ENCODE measurements around the gene RSPO1.

RSPO1 gene

GRCh38 chr1:37616330-37616729 is 18.4 kb downstream of the RSPO1 start:
- H3K9me3 ChIP-seq = no peaks in the 10 kb centered on the region
- no peak overlapping the region for H3K27ac ChIP-seq
- H3K27me3 ChIP-seq = peaks cover 0 to 52% of the 10 kb centered on the region in 2 donors
- H3K36me3 ChIP-seq = no peaks in the 10 kb centered on the region
- no peak for TF ChIP-seq CTCF (IDR thresholded peaks at IDR 0.05)
- no peak for DNase-seq
- no peaks in the 10 kb centered on the region for H3K4me1 ChIP-seq
- H3K4me3 ChIP-seq = no peak overlapping the region
- intact Hi-C loops (cut with DNase I; ENCODE audit: low total_unique reads) = no loop called here

- intact Hi-C loops (cut with DNase I; ENCODE audit: low total_unique reads) = no loop called here
- no peak for TF ChIP-seq CTCF (IDR thresholded peaks at IDR 0.05)
- Histone ChIP-seq H3K27me3 (peaks cover 0 to 50% of the 10 kb centered on the region in 2 donors), H3K9me3 (no peaks in the 10 kb centered on the region), H3K36me3 (no peaks in the 10 kb centered on the region), H3K27ac (no peak overlapping the region), H3K4me1 (no peaks in the 10 kb centered on the region), H3K4me3 (no peak overlapping the region)
- no peak for DNase-seq
Measured at GRCh38 chr1:37614105-37614504, 20.6 kb downstream of the RSPO1 start.

GRCh38 chr1:37612186-37612585 is 22.5 kb downstream of the RSPO1 start:
- Histone ChIP-seq H3K27me3 (peaks cover 0 to 44% of the 10 kb centered on the region in 2 donors), H3K4me1 (peaks cover 0 to 4% (median 0%) of the 10 kb centered on the region in 4 donors), H3K36me3 (no peaks in the 10 kb centered on the region), H3K9me3 (no peaks in the 10 kb centered on the region), H3K27ac (no peak overlapping the region), H3K4me3 (no peak overlapping the region)
- no peak for TF ChIP-seq CTCF (IDR thresholded peaks at IDR 0.05)
- DNase-seq = no peak
- intact Hi-C loops (cut with DNase I; ENCODE audit: low total_unique reads) = no loop called here

- Histone ChIP-seq H3K9me3 (no peaks in the 10 kb centered on the region), H3K27me3 (peaks cover 0 to 26% of the 10 kb centered on the region in 2 donors), H3K27ac (no peak overlapping the region), H3K4me1 (peaks cover 0 to 22% (median 6%) of the 10 kb centered on the region in 4 donors), H3K4me3 (no peak overlapping the region), H3K36me3 (no peaks in the 10 kb centered on the region)
- intact Hi-C loops (cut with DNase I; ENCODE audit: low total_unique reads) = loop anchor here (2.0 kb wide), 1 partner anchor 39 kb away; no protein-coding TSS in a partner anchor
- TF ChIP-seq CTCF (IDR thresholded peaks at IDR 0.05) = no peak
- no peak for DNase-seq
Measured at GRCh38 chr1:37609994-37610393, 24.7 kb downstream of the RSPO1 start.

GRCh38 chr1:37609002-37609401 is 25.7 kb downstream of the RSPO1 start:
- Histone ChIP-seq H3K27ac (no peak overlapping the region), H3K4me1 (peaks cover 0 to 22% (median 6%) of the 10 kb centered on the region in 4 donors), H3K36me3 (no peaks in the 10 kb centered on the region), H3K9me3 (no peaks in the 10 kb centered on the region), H3K27me3 (peaks cover 0 to 16% of the 10 kb centered on the region in 2 donors), H3K4me3 (no peak overlapping the region)
- intact Hi-C loops (cut with DNase I; ENCODE audit: low total_unique reads) = no loop called here
- TF ChIP-seq CTCF (IDR thresholded peaks at IDR 0.05) = no peak
- no peak for DNase-seq
